GM21423 (cell line): Measurements from ENCODE around the gene PAOX.
"Not testable (repeated sequence)": the region's sequence is repeated elsewhere in the genome, so short reads cannot be mapped to it uniquely, and the experiment has no call there.

Source experiments
- ATAC-seq: cut with Tn5 transposase; IDR thresholded peaks from one replicate; pipeline ENCODE4 v1.9.1; 2021; ENCODE audit warnings: mild to moderate bottlenecking, moderate library complexity; ENCODE audit not compliant: unreplicated experiment

PAOX gene

GRCh38 chr10:133403359-133403758, 24.3 kb downstream of the PAOX start:
- no peak for ATAC-seq

- no peak for ATAC-seq
Measured at GRCh38 chr10:133403784-133404183, 24.7 kb downstream of the PAOX start.

- no peak for ATAC-seq
Measured at GRCh38 chr10:133405272-133405671, 26.2 kb downstream of the PAOX start.

GRCh38 chr10:133405844-133406527, 26.9 kb downstream of the PAOX start:
- ATAC-seq, result peak; percentile 55

GRCh38 chr10:133411523-133412380, 32.7 kb downstream of the PAOX start:
- no peak for ATAC-seq

- no peak for ATAC-seq
Measured at GRCh38 chr10:133412381-133412711, 33.3 kb downstream of the PAOX start.

- ATAC-seq, result not testable (repeated sequence)
Measured at GRCh38 chr10:133414401-133414800, 35.3 kb downstream of the PAOX start.

GRCh38 chr10:133415752-133416151, 36.7 kb downstream of the PAOX start:
- ATAC-seq, result no peak

- no peak for ATAC-seq
Measured at GRCh38 chr10:133418289-133418993, 39.4 kb downstream of the PAOX start.

- no peak for ATAC-seq
Measured at GRCh38 chr10:133419211-133419950, 40.3 kb downstream of the PAOX start.

- ATAC-seq, result no peak
Measured at GRCh38 chr10:133420028-133420427, 41.0 kb downstream of the PAOX start.

- no peak for ATAC-seq
Measured at GRCh38 chr10:133420579-133420978, 41.5 kb downstream of the PAOX start.

- ATAC-seq, result no peak
Measured at GRCh38 chr10:133421336-133422222, 42.5 kb downstream of the PAOX start.

- ATAC-seq, result no peak
Measured at GRCh38 chr10:133422223-133422806, 43.3 kb downstream of the PAOX start.

- no peak for ATAC-seq
Measured at GRCh38 chr10:133422807-133423771, 44.0 kb downstream of the PAOX start.

GRCh38 chr10:133424102-133424501, 45.0 kb downstream of the PAOX start:
- not testable (repeated sequence) for ATAC-seq

- not testable (repeated sequence) for ATAC-seq
Measured at GRCh38 chr10:133424601-133425000, 45.5 kb downstream of the PAOX start, which contains the start of gene SPRN. Gene SPRN (minus strand): TSS chr10:133424625. CDS start chr10:133423681, 944 bp downstream.

- ATAC-seq, result not testable (repeated sequence)
Measured at GRCh38 chr10:133429571-133429970, 50.5 kb downstream of the PAOX start.
